H1 (cell line): Measurements from ENCODE around the gene ONECUT3. TPM values are rescaled to one million over a fixed set of nuclear protein-coding genes. Genes with fewer than 3 reads are reported as not detected.

Experiments
- BRCA1 ChIP-seq: IDR thresholded peaks from 2 replicates; pipeline ENCODE4 v1.6.1; 2012; ENCODE audit warnings: low read depth, low read length, improper control_type of control experiment
- CHD2 ChIP-seq: IDR thresholded peaks from 2 replicates; pipeline ENCODE4 v1.6.1; 2012; ENCODE audit warnings: low read length, improper control_type of control experiment
- CHD7 ChIP-seq: fragments of 300-600 bp; sonication (generic); IDR thresholded peaks from 2 replicates; pipeline ENCODE4 v1.7.1; 2012; ENCODE audit warnings: low read length, moderate library complexity, mild to moderate bottlenecking, inconsistent platforms; ENCODE audit not compliant: insufficient replicate concordance
- CTBP2 ChIP-seq: IDR thresholded peaks from 2 replicates; pipeline ENCODE4 v1.7.0; 2011; ENCODE audit warnings: borderline replicate concordance, mild to moderate bottlenecking, moderate library complexity, mixed read lengths, low read length; ENCODE audit not compliant: insufficient read depth, insufficient read length
- GABPA ChIP-seq: IDR thresholded peaks from 2 replicates; pipeline ENCODE4 v1.6.1; 2011; ENCODE audit warnings: mild to moderate bottlenecking, low read length, moderate library complexity, borderline replicate concordance; ENCODE audit not compliant: insufficient read depth
- TAF7 ChIP-seq: optimal IDR thresholded peaks from 2 replicates; pipeline ENCODE3; 2011; ENCODE audit warnings: low read depth, mild to moderate bottlenecking, inconsistent platforms, low read length, moderate library complexity, borderline replicate concordance
- polyA plus RNA-seq, 7 experiments: library from polyadenylated mRNA; depleted of rRNA in 3 of 7; stranded (reverse) in 5 of 7; unstranded in 2 of 7; fragments of >200 nt in 5 of 7; fragments of 200-250 nt in 2 of 7; gene quantifications; 1 replicate in 5 of 7; 2 replicates in 1 of 7; 4 replicates in 1 of 7; pipeline versions ENCODE4 v1.2.1 to v1.2.3, GENCODE V29; 2011 to 2013; ENCODE audit warnings: missing spikeins in 2 of 7, mixed read lengths in 2 of 7
- total RNA-seq: library from RNA; stranded (reverse); fragmentation: NEBNext Ultra II Directional; extraction: Animal tissue kit (Norgen Biotek cat#: 25700); gene quantifications from 2 replicates; pipeline ENCODE4 v1.2.1, GENCODE V29; 2021

The ONECUT3 gene
- total and polyA plus RNA-seq, 2 of the 8 experiments (the other 6 are each of a cell fraction or from before 2014, with no cell fraction given) = not detected

- TF ChIP-seq CHD7 (no peak), CTBP2 (no peak), TAF7 (no peak), BRCA1 (no peak), GABPA (no peak), CHD2 (no peak)
Measured at GRCh38 chr19:1736927-1737326, 16.4 kb upstream of the ONECUT3 start (continued).
